Measurements from ENCODE around the gene C11orf65. TPM values are rescaled to one million over a fixed set of nuclear protein-coding genes. Genes with fewer than 3 reads are reported as not detected.

The C11orf65 gene
- total RNA-seq, 1 experiment from 2014 or later = 0.43 TPM

GRCh38 chr11:108435066-108435465 is 32.3 kb downstream of the C11orf65 start:
- intact Hi-C loops (cut with micrococcal nuclease; ENCODE audit: unreplicated experiment) = no loop called here
- BruUV-seq (replicated peaks) = no TSS peak
- DNase-seq (ENCODE audit: low spot score) = no peak
- TF ChIP-seq, protein P1, sequence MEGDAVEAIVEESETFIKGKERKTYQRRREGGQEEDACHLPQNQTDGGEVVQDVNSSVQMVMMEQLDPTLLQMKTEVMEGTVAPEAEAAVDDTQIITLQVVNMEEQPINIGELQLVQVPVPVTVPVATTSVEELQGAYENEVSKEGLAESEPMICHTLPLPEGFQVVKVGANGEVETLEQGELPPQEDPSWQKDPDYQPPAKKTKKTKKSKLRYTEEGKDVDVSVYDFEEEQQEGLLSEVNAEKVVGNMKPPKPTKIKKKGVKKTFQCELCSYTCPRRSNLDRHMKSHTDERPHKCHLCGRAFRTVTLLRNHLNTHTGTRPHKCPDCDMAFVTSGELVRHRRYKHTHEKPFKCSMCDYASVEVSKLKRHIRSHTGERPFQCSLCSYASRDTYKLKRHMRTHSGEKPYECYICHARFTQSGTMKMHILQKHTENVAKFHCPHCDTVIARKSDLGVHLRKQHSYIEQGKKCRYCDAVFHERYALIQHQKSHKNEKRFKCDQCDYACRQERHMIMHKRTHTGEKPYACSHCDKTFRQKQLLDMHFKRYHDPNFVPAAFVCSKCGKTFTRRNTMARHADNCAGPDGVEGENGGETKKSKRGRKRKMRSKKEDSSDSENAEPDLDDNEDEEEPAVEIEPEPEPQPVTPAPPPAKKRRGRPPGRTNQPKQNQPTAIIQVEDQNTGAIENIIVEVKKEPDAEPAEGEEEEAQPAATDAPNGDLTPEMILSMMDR (conservative IDR thresholded peaks at IDR 0.05; ENCODE audit: low read depth, low read length) = no peak
- TF ChIP-seq EZH2 (IDR thresholded peaks at IDR 0.05; ENCODE audit: borderline replicate concordance, low read depth, low read length, poor library complexity, severe bottlenecking) = no peak
- ChIA-PET CTCF (no interaction called here), POLR2A (ENCODE audit: low non-redundant PET) (no interaction called here)
- H3K4me1 ChIP-seq (ENCODE audit: insufficient read depth, low read length, poor library complexity, severe bottlenecking) = no peaks in the 10 kb centered on the region
- no peak overlapping the region for H3K4me3 ChIP-seq (ENCODE audit: low read depth, low read length, poor library complexity, severe bottlenecking)
- H3K9me3 ChIP-seq (ENCODE audit: low read depth, low read length, poor library complexity, severe bottlenecking) = peaks cover 10% of the 10 kb centered on the region
- no peaks in the 10 kb centered on the region for H3K36me3 ChIP-seq (ENCODE audit: insufficient read depth, low read length, poor library complexity, severe bottlenecking)
- H3K27ac ChIP-seq (ENCODE audit: low read depth, low read length, poor library complexity, severe bottlenecking) = no peak overlapping the region
- H3K27me3 ChIP-seq (replicated peaks; ENCODE audit: insufficient read depth, low read depth, low read length, poor library complexity) = no peaks in the 10 kb centered on the region

DNA sequence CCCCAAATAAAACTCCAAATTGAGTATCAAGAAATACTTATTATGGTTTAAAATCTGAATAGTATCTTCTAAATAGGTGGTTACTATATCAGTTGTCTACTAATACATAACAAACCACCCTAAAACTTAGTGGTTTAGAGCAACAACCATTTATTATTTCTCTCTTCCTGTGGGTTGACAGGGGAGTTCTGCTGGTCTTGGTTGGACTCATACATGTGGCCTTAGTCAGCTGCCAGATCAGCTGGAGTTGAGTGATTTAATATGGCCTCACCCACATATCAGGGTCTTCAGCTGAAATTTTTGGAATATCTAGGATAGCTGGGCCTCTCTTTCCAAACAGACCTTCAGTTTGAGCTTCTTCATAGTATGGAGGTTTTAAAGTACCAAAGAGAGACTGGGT is 34.5 kb downstream of the C11orf65 start:
- CTCF ChIA-PET = no interaction called here
- DNase-seq (ENCODE audit: low spot score) = no peak

GRCh38 chr11:108431997-108432396 is 35.3 kb downstream of the C11orf65 start:
- no peak for TF ChIP-seq EZH2 (IDR thresholded peaks at IDR 0.05; ENCODE audit: borderline replicate concordance, low read depth, low read length, poor library complexity, severe bottlenecking)
- TF ChIP-seq, protein P1 (conservative IDR thresholded peaks at IDR 0.05; ENCODE audit: low read depth, low read length) = no peak

More for the DNA sequence above, 34.5 kb downstream of the C11orf65 start:
- TF ChIP-seq, protein P1 (conservative IDR thresholded peaks at IDR 0.05; ENCODE audit: low read depth, low read length) = no peak
- no peak for TF ChIP-seq EZH2 (IDR thresholded peaks at IDR 0.05; ENCODE audit: borderline replicate concordance, low read depth, low read length, poor library complexity, severe bottlenecking)
- Histone ChIP-seq H3K9me3 (ENCODE audit: low read depth, low read length, poor library complexity, severe bottlenecking) (peaks cover 10% of the 10 kb centered on the region), H3K27me3 (replicated peaks; ENCODE audit: insufficient read depth, low read depth, low read length, poor library complexity) (no peaks in the 10 kb centered on the region), H3K27ac (ENCODE audit: low read depth, low read length, poor library complexity, severe bottlenecking) (no peak overlapping the region), H3K4me3 (ENCODE audit: low read depth, low read length, poor library complexity, severe bottlenecking) (no peak overlapping the region), H3K4me1 (ENCODE audit: insufficient read depth, low read length, poor library complexity, severe bottlenecking) (no peaks in the 10 kb centered on the region), H3K36me3 (ENCODE audit: insufficient read depth, low read length, poor library complexity, severe bottlenecking) (no peaks in the 10 kb centered on the region)
- BruUV-seq (replicated peaks) = no TSS peak
- POLR2A ChIA-PET (ENCODE audit: low non-redundant PET) = no interaction called here
- intact Hi-C loops (cut with micrococcal nuclease; ENCODE audit: unreplicated experiment) = no loop called here

More at GRCh38 chr11:108431997-108432396, 35.3 kb downstream of the C11orf65 start:
- Histone ChIP-seq H3K4me3 (ENCODE audit: low read depth, low read length, poor library complexity, severe bottlenecking) (no peak overlapping the region), H3K27me3 (replicated peaks; ENCODE audit: insufficient read depth, low read depth, low read length, poor library complexity) (no peaks in the 10 kb centered on the region), H3K4me1 (ENCODE audit: insufficient read depth, low read length, poor library complexity, severe bottlenecking) (no peaks in the 10 kb centered on the region), H3K27ac (ENCODE audit: low read depth, low read length, poor library complexity, severe bottlenecking) (no peak overlapping the region), H3K9me3 (ENCODE audit: low read depth, low read length, poor library complexity, severe bottlenecking) (peaks cover 10% of the 10 kb centered on the region), H3K36me3 (ENCODE audit: insufficient read depth, low read length, poor library complexity, severe bottlenecking) (no peaks in the 10 kb centered on the region)
- intact Hi-C loops (cut with micrococcal nuclease; ENCODE audit: unreplicated experiment) = no loop called here
- BruUV-seq (replicated peaks) = no TSS peak
- ChIA-PET CTCF (no interaction called here), POLR2A (ENCODE audit: low non-redundant PET) (no interaction called here)
- no peak for DNase-seq (ENCODE audit: low spot score)

All from A673 (cell line).